SK-N-SH (cell line): ENCODE data around the gene CUX1.

Source experiments
- CTCF ChIP-seq: fragments of 200-600 bp; sonication (generic); IDR thresholded peaks from 2 replicates; pipeline ENCODE4 v1.6.1; 2017; ENCODE audit warnings: antibody characterized with exemption, mild to moderate bottlenecking, moderate library complexity
- GATA2 ChIP-seq: sonication (generic); formaldehyde crosslinking; IDR thresholded peaks from 2 replicates; pipeline ENCODE4 v1.5.0; 2020; ENCODE audit warnings: mild to moderate bottlenecking, missing genetic modification reagents
- RAD21 ChIP-seq: IDR thresholded peaks from 2 replicates; pipeline ENCODE4 v1.6.1; 2012; ENCODE audit warnings: mild to moderate bottlenecking, low read length
- TAF1 ChIP-seq: IDR thresholded peaks from 2 replicates; pipeline ENCODE4 v1.6.1; 2012; ENCODE audit warnings: low read depth, mild to moderate bottlenecking, low read length, moderate library complexity, borderline replicate concordance
- USF2 ChIP-seq: fragments of 150-350 bp; IDR thresholded peaks from 2 replicates; pipeline ENCODE4 v1.6.1; 2017; ENCODE audit warnings: antibody characterized with exemption, low read length, low read depth, borderline replicate concordance

- TF ChIP-seq CTCF (no peak), GATA2 (CRISPR knock-in tag) (no peak), TAF1 (no peak), USF2 (no peak), RAD21 (no peak)
Observed at GRCh38 chr7:101990811-101991418, 173.5 kb downstream of the CUX1 start.
